Testis (tissue), 2 donors: ENCODE data around the gene CORO2B.

ENCODE experiments used
- CTCF ChIP-seq, 3 experiments: fragments of 450-650 bp in 2 of 3; fragments of 200-600 bp in 1 of 3; sonication (generic) in 1 of 3; IDR thresholded peaks; one replicate each; pipeline ENCODE4 v1.5.1; 2016 to 2019; ENCODE audit warnings: antibody characterized with exemption in 3 of 3, mild to moderate bottlenecking in 2 of 3, moderate library complexity in 1 of 3
- POLR2A ChIP-seq: fragments of 450-650 bp; IDR thresholded peaks from one replicate; pipeline ENCODE4 v1.6.1; 2017; ENCODE audit warnings: antibody characterized with exemption, mild to moderate bottlenecking, moderate library complexity

GRCh38 chr15:68768321-68768720 is 189.5 kb downstream of the CORO2B start:
- TF ChIP-seq CTCF (IDR thresholded peaks at IDR 0.05): no peak
- TF ChIP-seq POLR2A: no peak
